Measurements from ENCODE around the gene KIF5C.

GRCh38 chr2:149070681-149071320 is 195.8 kb downstream of the KIF5C start:
- no peak for TF ChIP-seq EZH2 (IDR thresholded peaks at IDR 0.05)
- no peak for TF ChIP-seq POLR2AphosphoS5 (IDR thresholded peaks at IDR 0.05; ENCODE audit: borderline replicate concordance, low read depth, low read length)
- no peak for TF ChIP-seq FOXP2 (optimal IDR thresholded peaks at IDR 0.05; ENCODE audit: control extremely low read depth, extremely low read length, insufficient read depth)

Data from SK-N-MC (cell line).